HG02884 (cell line): ENCODE results near the gene DISP2.

Experiments
- ATAC-seq: cut with Tn5 transposase; IDR thresholded peaks from one replicate; pipeline ENCODE4 v1.9.1; 2021; ENCODE audit warnings: mild to moderate bottlenecking, moderate library complexity; ENCODE audit not compliant: unreplicated experiment

DISP2 gene

GRCh38 chr15:40418126-40418525 is 60.1 kb downstream of the DISP2 start:
- no peak for ATAC-seq

- ATAC-seq = no peak
These were observed 62.2 kb downstream of the DISP2 start for GRCh38 chr15:40420071-40420713.

- ATAC-seq = no peak
These were observed 62.8 kb downstream of the DISP2 start for GRCh38 chr15:40420793-40421192.

- ATAC-seq = peak; percentile 57
These were observed 63.5 kb downstream of the DISP2 start for GRCh38 chr15:40421246-40422157.

- ATAC-seq = no peak
These were observed 66.6 kb downstream of the DISP2 start for GRCh38 chr15:40424483-40425115.

GRCh38 chr15:40425681-40426080 is 67.7 kb downstream of the DISP2 start:
- ATAC-seq = no peak

GRCh38 chr15:40427188-40427587 is 69.2 kb downstream of the DISP2 start:
- no peak for ATAC-seq

GRCh38 chr15:40428185-40428584 is 70.2 kb downstream of the DISP2 start:
- no peak for ATAC-seq
